GM21529 (cell line): ENCODE measurements around the gene PRRT3.
"Not testable (repeated sequence)": the region's sequence is repeated elsewhere in the genome, so short reads cannot be mapped to it uniquely, and the experiment has no call there.

Experiments
- ATAC-seq: cut with Tn5 transposase; IDR thresholded peaks from one replicate; pipeline ENCODE4 v1.9.1; 2021; ENCODE audit not compliant: unreplicated experiment

The PRRT3 gene

DNA sequence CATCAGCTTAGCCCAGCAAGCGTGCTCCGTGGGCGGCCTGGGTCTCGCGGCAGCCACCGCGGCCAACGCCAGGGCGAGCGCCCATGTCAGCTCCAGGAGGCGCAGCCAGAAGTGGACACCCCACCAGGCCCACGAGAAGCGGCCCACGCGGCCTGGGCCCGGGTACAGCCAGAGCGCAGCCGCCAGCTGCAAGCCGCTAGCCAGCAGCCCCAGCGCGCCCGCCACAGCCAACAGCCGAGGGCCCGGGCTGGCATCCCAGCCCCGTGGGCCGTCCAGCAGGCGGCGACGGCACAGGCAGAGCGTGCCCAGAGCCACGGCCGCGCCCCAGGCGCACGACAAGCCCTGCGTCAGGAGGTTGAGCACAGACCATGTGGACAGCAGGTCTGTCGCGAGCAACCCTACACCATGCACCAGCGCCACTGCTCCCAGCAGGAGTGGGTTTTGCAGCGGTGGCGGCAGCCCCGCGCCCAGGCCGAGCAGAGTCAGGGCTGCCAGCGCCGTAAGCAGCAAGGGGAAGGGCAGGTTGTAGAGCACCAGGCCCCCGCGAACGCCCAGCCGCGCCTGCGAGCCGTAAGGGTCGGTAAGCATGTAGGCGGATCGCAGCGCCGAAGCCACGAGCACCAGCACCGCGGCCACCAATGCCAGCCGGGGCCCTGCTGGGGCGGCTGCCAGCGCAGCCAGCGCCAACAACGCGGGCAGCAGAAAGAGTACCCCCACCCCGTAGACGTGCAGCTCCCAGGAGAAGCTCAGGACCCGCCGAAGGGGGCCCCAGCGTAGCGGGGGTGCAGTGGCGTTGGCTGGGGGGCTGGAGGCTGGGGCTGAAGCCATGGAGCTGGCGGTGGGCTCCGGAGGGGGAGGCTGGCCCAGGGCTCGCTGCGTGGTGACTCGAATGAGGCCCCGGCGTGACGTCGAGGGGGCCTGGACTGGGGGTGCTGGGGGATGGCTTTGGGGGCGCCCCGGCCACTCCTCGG, 4.9 kb downstream of the PRRT3 start:
- ATAC-seq, result no peak

- peak; percentile 48 for ATAC-seq
Measured at GRCh38 chr3:9946112-9947024, 5.8 kb downstream of the PRRT3 start.

DNA sequence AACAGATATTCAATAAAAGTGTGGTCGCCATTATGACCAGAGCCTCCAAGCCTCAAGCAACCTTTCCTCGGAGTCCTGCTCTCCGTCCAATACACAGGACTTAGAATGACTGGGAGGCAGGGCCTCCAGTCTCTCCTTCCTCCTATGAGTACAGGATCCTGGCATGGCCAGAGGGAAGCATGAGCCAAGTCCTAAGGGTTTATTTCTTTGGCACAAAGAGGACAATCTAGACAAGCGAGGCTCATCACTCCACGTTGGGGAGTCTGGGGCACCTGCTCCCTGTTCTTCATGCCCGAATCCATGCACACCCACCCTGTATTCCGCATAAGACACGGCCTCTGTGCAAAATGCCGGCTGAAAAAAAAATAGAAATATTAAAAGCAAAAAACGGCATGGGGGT, 6.8 kb downstream of the PRRT3 start:
- no peak for ATAC-seq

DNA sequence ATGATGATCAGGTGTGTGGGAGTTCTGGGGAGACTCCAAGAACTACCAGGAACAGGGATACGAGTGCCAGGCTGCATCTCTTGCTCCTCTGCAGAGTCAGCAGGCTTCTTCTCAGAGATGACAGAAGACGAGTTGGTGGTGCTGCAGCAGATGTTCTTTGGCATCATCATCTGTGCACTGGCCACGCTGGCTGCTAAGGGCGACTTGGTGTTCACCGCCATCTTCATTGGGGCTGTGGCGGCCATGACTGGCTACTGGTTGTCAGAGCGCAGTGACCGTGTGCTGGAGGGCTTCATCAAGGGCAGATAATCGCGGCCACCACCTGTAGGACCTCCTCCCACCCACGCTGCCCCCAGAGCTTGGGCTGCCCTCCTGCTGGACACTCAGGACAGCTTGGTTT, 7.9 kb downstream of the PRRT3 start:
- no peak for ATAC-seq

DNA sequence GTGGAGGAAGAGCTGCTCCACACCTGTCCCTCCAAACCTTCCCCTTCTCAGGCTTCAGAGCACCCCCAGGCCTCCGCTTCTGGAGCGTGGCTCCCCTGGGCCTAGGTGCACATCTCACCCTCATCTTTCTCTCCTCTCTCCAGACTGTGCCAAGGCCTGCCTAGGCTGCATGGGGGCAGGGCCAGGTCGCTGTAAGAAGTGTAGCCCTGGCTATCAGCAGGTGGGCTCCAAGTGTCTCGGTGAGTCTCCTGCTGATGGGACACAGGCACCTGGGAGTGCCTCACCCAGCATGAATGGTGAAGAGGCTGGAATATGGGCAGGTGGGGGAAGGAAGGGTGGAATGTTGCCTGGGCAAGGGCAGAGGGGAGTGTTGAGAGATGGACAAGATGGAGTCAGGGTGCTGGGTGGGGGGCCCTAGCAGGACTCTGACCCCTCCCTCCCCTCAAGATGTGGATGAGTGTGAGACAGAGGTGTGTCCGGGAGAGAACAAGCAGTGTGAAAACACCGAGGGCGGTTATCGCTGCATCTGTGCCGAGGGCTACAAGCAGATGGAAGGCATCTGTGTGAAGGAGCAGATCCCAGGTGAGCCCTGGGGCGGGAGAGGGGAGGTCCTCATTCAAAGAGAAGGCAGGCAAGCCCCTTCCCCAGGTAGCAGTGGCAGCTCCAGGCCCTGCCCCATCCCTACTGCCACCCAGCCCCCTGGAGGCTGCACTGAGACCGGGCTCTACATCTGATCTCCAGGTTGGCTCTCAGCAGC, 9.1 kb downstream of the PRRT3 start:
- ATAC-seq, result no peak

GRCh38 chr3:9942164-9942563, 10.0 kb downstream of the PRRT3 start:
- ATAC-seq, result no peak

- no peak for ATAC-seq
Measured at GRCh38 chr3:9940746-9941145, 11.5 kb downstream of the PRRT3 start.

DNA sequence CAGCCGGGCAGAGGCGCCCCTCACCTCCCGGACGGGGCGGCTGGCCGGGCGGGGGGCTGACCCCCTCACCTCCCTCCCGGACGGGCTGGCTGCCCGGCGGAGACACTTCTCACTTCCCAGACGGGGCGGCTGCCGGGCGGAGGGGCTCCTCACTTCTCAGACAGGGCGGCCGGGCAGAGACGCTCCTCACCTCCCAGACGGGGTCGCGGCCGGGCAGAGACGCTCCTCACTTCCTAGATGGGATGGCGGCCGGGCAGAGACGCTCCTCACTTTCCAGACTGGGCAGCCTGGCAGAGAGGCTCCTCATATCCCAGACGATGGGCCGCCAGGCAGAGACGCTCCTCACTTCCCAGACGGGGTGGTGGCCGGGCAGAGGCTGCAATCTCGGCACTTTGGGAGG, 12.3 kb downstream of the PRRT3 start:
- ATAC-seq, result not testable (repeated sequence)

- ATAC-seq, result no peak
Measured at GRCh38 chr3:9938966-9939365, 13.2 kb downstream of the PRRT3 start.

GRCh38 chr3:9937486-9938238, 14.5 kb downstream of the PRRT3 start:
- ATAC-seq, result no peak

DNA sequence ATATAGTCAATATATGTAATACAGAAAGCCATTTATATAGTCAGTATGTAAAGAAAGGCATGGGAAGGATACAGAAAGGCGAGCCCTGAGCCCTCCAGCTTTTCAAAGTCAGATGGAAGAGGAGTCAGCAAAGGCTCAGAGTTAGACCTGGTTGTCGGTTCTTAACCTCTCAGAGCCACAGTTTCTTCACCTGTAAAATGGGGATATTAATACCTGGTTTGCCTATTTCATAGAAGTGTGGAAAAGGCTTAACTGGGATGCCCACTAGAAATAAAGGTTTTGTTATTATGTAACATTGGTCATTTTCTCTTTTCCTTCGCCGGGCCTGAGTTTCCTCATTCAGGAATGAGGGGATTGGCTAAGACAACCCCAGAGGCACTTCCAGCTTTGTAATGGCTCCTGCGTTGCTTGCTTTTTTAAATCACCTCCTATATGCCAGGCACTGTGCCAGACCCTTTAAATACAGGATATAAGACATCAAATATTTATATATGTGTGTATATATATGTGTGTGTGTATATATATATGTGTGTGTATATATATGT, 16.2 kb downstream of the PRRT3 start:
- no peak for ATAC-seq

GRCh38 chr3:9934993-9935392, 17.2 kb downstream of the PRRT3 start:
- no peak for ATAC-seq

GRCh38 chr3:9934235-9934621, 18.0 kb downstream of the PRRT3 start:
- no peak for ATAC-seq

DNA sequence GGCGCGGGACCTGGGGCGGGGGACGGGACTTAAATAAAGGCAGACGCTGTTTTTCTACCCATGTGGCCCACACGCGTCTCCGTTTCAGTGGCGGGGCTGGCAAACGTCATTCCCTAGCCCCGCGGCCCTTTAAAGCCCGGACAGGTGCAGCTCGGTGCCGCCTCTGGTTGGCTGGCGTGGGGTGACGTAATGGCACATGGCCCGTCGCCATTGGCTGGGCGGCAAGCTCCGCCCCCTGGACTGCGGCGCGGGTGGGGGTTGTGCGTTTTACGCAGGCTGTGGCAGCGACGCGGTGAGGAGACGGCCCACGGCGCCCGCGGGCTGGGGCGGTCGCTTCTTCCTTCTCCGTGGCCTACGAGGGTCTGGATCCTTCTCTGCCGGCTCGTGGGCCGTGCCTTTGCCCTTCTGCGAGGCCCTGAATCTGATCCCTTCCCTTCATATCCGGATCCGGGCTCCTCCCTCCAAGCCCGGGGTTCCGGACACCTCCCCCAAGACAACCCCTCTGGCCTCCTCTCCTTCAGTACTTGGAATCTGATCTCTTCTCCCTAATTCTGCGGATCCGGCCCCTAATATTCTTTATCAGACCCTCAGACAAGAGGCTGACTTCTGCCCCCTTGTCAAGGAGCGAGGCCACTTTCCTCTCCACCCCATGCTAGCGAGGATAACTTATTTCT, 18.5 kb downstream of the PRRT3 start, which contains the start of gene CRELD1:
Gene CRELD1 (plus strand): TSS at position 274 of the 674 bp plus-strand sequence. CDS start 605 bp downstream, outside the sequence.
- ATAC-seq, result peak; percentile 87

DNA sequence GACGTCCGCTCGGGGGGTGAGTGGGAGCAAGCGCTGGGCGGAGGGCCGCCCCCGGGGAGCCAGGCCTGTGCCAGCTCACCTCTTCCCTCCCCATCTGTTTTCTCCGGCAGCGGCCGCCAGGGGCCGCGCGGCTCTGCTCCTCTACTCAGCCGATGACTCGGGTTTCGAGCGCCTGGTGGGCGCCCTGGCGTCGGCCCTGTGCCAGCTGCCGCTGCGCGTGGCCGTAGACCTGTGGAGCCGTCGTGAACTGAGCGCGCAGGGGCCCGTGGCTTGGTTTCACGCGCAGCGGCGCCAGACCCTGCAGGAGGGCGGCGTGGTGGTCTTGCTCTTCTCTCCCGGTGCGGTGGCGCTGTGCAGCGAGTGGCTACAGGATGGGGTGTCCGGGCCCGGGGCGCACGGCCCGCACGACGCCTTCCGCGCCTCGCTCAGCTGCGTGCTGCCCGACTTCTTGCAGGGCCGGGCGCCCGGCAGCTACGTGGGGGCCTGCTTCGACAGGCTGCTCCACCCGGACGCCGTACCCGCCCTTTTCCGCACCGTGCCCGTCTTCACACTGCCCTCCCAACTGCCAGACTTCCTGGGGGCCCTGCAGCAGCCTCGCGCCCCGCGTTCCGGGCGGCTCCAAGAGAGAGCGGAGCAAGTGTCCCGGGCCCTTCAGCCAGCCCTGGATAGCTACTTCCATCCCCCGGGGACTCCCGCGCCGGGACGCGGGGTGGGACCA, 19.2 kb downstream of the PRRT3 start:
- peak; percentile 62 for ATAC-seq

- ATAC-seq, result no peak
Measured at GRCh38 chr3:9932535-9932842, 19.7 kb downstream of the PRRT3 start.

GRCh38 chr3:9930804-9931418, 21.3 kb downstream of the PRRT3 start:
- no peak for ATAC-seq

GRCh38 chr3:9928158-9928557, 24.1 kb downstream of the PRRT3 start:
- ATAC-seq, result no peak
